NT2/D1 (cell line): ENCODE results near the gene SYPL2.

ENCODE experiments used
- SUZ12 ChIP-seq: IDR thresholded peaks from 2 replicates; pipeline ENCODE4 v1.6.1; 2011; ENCODE audit not compliant: insufficient read length, insufficient read depth; ENCODE audit errors: extremely low read depth
- YY1 ChIP-seq: IDR thresholded peaks from 2 replicates; pipeline ENCODE4 v1.6.1; 2011; ENCODE audit not compliant: insufficient read length, insufficient read depth

DNA sequence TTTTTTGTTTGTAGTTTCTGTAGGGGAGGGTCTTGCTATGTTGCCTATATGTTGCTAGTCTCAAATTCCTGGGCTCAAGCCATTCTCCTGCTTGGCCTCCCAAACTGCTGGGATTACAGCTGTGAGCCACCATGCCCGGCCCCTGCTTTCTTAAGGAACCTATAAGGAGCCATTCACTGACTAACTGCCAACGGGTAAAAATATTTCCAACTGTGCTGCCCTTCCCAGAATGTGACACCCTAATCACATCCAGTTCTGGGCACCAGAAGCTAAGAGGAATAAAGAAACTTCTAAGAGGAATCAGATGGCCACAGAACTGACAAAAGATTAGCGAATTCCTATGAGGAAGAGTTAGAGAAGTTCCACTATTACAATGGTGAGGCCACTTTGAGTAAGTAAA, 6.4 kb downstream of the SYPL2 start:
- no peak for TF ChIP-seq YY1
- TF ChIP-seq SUZ12, result no peak
